ENCODE measurements around the gene LCOR.

The LCOR gene

DNA sequence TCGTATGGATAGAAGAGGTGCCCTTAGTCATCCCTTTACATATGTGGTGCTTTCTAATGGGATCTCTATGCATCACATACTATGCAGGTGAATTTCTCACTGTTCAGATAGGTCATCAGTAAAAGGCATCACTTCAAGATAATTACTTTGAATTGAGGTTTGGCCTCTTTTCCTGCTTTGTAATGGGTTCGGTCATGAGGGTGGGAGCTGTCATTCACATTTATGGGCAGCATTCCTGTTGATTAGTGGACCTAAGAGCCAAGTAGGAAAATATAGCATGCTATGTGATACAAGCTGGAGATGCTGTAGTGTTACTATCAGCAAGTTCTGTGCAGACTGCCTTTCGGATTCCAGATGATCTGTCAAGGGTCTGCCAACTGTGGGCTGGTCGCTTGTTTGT is 156.3 kb downstream of the LCOR start:
- DNase-seq: no peak

DNA sequence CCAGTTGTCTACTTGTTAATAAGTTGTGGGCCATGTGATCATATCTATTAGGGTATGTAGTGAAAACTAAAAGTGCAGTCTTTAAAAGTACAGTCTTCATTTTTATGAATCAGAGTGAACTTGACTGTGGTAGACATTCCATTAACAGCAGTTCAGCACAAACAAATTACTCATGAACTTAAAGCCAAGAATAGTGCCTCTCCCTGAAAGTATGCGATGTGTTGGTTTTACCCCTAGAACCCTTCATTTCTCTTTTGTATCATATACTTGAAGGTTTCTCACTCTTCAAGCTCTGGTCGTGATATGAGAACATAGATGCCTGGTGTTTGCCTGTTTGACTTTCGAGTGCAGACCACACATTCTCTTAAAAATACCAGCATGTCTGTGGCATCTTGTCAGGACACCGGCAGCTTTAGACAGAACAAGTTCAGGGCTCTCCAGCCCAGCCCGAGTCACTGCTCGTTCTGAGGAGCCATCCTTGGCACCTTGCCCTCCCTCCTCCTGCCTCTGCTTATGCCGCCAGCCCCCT is 159.3 kb downstream of the LCOR start:
- no peak for DNase-seq

DNA sequence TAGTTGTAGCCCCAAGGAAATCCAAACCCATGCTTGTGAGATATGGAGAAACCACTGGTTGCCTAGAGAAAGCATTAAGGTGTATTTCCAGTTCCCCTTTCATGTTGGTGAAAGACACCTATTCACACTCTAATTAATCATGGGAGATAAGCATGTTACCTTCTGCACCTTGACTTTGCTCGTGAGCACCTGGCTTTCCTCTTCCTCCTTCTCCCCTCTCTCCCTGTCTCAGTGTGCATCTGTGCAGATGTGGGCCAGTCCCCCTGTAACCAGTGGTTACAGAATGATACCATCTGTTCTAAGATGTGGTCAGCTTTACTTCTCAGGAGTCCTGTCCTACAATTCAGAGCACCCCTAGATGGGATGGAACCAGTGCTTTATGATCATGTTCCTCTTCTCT is 160.6 kb downstream of the LCOR start:
- no peak for DNase-seq

DNA sequence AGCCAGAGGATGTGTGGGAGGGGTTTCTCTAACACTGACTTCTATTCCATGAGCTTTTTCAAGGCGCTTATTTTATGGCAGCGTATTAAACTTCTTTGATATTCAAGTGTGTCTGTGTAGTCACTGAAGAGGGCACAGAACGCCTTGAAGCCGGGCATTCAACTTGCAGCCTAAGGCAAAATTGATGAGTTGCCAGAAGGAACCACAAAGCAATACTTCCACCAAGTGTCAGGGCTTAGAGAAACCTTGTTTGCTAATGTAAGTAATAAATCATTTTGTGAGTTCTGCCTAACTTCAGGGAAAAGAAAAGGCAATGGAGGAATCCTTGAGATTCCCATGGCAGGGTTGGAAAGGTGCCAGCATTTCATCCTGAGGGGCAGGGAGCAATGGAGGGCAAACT is 163.8 kb downstream of the LCOR start:
- DNase-seq: no peak

DNA sequence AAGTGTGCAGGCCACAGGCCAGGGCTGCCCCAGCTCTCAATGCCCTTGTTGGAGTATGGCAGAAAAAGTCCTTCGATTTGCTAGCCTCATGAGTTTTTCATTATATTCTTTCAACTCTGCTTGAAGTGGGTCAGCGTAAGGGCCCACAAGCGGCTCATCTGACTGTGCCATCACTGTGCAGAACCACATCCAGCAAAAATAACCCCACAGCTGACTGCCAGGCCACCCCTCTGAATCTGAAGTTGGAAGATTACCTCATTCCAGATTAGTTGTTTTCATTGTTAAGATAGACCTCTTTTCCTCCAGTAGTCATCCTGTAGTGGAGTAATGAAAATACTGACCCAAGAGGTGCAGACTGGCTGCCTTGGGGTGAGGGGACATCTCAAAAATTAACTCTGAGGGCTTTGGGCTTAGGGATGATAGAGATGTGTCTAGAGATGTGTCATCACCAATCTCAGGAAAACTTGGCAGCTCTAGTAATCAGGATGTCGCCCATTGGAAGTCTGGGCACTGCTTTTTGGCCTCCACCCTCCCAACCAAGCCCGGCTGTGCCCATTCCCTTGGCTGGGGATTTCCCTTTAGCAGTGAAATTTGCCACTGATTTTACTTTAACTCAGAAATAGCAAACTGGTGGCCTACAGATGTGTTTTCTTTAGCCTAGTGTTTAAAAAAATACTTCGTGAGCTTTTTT is 164.3 kb downstream of the LCOR start:
- no peak for DNase-seq

DNA sequence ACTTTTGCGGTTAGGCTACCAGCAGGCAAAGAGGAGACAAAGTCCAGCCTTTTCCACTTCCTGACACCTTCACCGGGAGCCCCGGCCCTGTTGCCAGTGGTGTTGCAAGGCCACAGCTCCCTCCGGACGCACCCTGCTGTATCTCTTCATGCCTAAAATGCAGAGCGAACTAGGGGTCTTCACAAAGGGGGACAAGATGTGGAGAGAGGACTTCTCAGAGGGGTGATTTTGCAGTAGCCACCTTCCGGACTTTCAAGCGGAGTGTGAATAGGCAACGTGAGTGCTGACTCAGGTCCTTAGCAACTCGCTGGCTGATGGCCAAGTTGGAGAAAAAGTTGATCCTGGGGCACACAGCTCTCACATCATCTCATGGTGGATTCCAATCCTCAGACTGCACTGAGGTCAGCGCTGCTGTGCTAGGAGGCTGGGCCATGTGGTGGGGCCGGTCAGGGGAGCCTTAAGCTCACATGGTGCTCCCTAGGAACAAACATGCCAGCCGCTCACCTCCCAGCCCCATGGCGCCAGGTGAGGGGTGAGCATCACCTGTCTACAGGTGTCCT is 166.3 kb downstream of the LCOR start:
- DNase-seq: no peak

DNA sequence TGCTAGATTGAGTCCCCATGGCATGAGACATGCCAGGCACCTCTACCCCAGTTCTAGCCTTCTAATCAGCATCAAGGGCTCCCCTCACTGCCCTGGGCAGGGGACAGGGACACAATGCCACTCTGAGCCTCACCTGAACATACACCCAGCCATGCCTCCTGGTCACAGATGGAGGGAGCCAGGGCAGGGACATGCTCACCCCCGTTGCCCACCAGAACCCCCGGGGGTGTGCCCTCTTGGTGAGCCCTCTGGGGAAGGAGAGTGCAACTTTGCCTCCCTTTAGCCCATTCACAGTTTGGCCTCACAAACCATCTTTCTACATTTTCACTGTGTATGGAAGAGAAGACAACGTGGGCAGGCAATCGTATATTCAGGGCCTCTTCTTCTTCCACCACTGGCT is 167.2 kb downstream of the LCOR start:
- no peak for DNase-seq

DNA sequence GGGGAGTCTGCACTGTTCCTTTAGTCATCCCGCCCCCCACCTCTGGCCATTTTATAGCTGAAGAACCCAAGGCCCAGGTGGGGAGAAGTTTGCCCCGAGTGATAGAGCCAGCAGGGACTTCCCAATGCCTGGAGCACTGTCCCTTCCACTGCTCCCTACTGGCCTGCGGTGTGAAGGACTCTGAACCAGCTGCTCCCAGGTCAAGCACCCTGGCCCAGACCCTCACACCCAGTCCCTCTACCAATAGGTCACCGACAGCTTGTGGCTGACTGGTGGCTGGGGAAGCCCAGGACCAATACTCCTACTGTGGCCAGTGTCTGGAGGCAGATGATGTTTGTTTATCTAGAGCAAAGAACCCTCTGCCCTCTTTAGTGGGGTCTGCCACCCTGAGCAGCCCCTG is 167.9 kb downstream of the LCOR start:
- no peak for DNase-seq

DNA sequence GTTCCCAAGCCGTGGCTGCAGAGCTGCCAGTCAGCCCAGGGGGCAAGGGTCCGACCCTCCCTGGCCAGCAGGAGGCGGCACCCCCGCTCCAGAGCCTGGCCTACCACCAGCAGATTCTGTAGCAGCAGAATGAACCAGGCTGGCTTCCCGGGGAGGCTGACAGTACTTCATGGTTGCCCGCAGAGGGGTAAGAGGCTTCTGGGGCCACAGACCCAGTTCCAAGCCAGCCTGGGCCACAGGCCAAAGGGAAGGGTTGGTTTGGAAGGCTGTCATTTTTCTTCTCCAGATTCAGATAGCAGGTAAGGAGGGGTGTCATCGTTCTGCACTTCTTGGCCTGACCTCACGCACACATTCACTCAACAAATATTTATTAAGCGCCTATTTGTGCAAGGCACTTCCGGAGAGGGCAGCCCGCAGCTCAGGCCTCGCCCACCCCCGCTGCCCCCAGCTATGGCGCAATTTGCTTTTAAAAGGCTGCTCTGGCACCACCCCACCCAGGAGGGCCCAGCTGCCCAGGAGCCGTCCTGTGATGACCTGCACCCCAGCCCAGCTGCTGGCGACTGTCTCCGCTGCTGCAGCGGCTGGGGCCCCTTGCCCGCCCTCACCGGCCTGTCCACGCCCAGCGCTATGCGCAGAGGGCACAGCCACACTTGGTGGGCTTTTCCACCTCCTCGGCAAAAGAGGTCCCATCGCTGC is 168.5 kb downstream of the LCOR start:
- no peak for DNase-seq

DNA sequence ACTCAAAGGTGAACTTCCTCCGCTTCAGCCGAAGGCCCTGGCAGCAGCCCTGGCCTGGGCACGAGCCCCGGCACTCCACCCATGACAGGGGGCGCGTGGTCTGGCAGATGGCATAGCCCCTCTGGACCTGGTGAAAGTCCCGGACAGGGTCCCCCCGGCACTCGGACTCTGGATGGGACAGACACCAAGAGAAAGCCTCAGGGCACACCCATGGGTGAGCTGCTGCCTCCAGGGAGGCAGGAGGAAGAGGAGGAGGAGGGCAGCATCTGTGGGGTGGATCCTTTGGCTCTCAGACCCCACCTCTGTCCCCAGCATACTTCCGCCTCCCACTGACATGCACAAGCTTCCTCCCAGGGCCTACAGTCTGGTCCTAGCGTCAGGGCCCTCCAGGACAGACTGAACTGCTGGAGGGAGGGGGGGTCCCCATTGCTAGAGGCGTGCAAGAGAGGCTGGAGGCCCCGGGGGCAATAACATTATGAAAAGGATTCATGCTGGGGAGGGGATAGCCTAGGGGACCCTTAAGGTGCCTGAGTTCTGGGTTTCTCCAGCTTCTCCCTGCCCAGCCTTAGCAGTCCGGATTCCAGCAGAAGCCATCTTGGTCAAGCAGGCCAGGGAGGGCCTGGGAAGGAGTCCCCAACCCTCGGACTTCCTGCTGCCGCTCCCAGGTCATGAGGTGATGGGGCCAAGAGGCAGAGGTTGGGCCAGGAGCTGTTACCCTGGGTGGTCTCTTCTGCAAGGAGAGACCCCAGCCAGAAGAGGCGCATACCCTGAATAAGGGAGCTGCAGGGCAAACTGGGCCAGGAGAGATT is 169.3 kb downstream of the LCOR start:
- no peak for DNase-seq

DNA sequence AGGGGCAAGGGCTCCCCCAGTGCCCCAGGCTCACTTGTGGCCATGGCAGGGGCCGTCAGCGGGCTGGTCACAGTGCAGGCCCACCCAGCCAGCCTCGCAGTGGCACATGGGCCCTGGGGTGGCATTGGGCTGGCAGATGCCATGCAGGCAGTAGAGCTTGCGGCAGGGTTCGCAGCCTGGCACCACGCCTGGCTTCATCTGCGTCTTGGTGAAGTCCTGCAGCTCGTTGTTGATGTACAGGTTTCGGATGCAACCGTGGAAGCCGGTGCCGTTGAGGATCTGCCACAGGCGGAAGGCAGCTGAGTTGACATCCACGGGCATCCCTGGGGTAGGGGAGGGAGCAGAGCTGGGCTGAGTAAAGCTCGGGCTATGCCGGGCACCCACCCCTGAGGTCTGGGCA is 170.6 kb downstream of the LCOR start:
- DNase-seq: no peak

DNA sequence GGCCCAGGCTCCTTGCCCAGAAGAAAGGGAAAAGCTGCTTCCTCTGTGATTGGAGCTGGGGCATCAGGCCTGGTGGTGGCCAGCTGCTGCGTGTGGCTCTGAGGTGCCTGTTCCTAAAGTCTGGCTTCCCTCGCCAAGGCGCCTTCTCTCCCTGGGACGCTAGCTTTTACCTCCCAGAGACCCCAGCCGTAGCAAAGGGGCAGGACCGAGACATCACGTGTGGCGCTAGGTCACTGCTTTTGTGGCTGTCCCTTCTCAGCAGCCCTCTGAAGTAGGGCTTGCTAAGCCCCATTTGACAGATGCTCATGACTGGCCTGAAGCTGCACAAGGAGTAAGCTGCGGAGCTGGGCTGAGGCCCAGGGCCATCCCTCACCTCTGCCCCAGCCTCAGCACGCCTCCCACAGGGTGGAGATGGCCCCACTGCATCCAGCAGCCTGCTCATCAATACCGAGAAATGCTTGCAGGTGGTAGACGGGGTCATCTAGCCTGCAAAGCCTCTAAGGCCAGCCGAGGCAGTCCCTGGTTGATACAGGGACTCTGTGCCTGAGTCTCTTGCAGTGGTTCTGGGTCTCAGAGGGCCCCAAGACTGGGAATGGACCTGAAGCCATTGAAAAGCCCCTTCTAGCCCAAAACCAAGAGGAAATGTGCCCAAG is 171.2 kb downstream of the LCOR start:
- no peak for DNase-seq

DNA sequence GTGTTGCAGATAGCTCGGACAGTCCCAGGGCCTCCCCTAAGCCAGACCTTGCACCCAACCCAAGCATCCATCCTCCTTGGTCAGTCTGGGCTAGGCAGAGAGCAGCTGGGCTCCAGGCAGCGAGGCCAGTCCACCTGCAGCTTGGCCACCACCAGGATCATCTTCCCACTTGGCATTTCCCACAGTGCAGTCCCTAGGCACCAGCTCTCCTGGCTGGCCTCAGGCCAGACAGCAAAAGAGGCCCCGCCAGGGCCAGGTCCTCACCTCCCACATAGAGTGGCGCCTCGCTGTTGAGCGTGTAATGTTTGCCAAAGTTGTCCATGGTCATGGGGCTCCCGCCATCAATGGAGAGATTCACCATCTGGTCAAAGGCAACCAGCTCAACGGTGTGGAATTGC is 171.7 kb downstream of the LCOR start:
- no peak for DNase-seq

DNA sequence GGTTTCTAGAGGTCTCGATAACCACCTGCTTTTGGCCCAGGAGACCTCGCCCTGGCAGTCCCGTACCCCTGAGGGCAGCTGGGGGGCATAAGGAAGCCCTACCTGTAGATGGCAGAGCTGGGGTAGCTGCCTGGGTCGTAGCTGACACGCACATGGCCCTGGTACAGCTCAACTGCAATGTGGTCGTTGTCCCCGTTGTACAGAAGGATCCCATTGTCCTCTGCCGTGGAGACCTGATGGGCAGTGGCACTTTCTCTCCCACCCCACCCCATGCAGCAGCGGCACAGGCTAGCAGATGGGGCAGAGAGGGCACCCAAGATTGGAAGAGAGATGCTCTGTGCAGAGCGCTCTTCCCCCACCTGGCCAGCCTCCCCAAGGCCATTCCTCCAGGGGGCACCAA is 172.5 kb downstream of the LCOR start:
- no peak for DNase-seq

DNA sequence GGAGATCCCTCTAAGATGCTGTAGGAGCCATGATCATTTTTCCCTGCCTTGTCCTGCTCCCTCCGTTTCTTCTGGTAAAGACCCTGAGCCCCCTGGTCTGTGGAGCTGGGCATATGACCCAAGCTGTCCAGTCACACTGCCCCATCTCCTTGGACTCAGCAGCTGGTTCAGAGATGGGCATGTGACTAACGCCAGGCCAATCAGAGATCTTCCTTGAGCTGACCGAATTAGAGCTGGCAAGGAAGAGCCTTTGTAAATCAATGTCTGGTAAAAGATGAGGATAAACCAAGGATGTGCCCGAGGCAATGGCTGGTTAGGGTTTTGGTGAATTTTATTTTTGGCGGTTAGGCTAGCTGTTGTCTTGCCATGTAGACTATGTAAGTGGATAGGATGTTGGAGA is 173.3 kb downstream of the LCOR start:
- DNase-seq: no peak

DNA sequence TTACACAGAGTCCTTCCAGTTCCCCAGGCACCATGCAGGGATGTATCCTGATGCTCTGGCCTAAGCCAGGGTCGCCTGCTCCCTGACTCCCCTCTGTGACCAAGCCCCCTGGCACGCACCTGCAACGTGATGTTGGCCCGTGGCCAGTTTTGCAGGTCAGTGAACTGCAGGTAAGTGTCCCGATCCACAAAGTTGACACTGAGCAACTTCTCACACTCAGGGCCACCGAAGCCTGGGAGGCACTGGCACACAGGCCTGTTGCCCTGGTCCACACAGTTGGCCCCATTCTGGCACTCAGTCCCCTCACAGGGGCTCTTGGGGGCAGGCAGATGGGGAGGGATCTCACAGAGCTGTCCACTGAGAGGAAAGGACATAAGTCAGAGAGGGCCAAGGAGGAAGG is 174.3 kb downstream of the LCOR start:
- no peak for DNase-seq

DNA sequence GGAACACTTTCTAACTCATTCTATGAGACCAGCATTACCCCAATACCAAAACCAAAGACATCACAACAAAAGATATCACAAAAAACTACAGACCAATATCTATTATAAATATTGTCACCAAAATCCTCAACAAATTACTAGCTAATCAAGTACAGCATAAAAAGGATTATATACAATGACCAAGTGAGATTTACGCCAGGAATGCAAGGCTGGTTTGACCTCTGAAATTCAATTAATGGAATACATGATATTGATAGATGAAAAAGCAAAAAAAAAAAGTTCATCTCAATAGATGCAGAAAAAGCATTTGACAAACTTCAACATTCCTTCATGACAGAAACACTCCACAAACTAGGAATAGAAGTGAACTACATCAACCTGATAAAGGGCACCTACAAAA is 175.3 kb downstream of the LCOR start:
- DNase-seq: no peak

DNA sequence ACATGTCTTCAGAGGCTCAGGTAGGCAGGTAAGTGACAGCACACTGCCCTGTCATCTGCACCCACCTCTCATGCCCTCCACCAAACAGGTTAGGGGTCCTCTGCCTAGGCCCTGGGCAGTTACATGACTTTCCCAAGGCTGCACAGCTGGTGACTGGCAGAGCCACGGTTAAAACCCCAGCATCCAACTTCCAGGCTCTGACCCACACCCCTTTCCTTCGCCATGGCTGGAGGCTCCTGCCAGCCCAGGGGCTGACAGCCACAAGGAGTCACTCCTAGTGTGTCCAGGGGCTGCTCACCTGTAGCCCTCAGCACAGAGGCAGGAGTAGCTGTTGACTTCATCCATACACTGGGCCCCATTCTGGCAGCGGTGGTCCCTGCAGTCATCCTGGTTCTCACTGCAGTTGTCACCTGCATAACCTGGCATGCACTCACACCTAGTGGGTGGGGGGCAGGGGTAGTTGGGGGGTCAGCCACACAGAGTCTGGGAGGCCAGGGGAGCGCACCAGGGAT is 178.7 kb downstream of the LCOR start:
- no peak for DNase-seq

DNA sequence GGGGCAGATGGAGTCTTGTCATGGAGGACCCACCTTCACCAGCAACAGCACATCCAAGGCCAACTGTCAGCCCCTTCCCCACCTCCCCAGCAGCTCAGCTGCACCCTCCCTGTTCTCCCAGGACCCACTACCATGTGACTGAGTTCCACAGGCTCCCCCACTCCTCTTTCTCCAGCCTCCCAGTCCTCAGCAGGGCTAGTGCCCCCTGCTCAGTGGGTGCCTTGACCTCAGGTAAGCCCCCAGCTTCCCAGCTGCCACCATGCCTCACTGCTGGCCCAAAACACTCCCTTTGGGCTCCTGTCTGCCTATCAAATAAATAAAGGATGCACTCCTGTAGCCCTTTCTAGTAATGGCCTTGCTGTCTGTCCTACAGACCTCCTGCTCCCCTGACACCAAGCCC is 179.3 kb downstream of the LCOR start:
- no peak for DNase-seq

DNA sequence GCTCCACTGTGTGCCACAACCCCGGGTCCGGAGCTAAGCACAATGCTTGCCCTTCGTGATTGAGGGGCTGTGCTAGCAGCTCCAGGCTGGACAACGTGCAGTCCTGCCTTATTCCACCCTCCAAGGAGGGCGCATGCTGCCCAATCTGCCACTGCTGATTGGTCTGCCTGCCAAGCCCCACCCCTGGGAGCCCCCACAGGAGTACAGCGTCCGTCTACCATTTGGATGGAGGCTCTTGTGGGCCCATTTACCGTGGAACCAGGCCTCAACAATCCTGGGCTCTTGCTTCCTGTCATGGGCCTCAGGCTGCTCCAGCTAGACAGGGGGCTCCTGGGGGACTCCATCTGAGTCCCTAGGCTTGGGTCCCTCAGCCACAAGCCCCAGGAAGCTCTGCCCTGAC is 180.4 kb downstream of the LCOR start:
- no peak for DNase-seq

DNA sequence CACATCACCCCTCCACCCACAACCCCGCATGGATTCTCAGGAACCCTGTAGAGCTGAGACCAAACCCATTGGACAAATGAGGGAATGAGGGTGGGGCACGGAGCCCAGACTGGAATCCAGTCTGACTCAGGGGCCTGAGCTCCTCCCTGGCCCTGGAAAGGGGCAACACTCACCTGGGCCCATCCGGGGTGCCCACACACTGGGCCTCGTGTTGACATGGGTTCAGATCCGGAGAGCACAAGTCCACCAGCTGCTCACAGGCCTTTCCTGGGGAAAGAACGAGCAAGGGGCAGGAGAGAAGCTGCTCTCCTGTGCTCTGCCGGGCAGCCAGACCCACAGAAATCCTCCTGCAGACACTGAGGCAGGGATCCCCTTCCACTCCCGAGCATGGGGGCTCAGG is 181.5 kb downstream of the LCOR start:
- DNase-seq: no peak

DNA sequence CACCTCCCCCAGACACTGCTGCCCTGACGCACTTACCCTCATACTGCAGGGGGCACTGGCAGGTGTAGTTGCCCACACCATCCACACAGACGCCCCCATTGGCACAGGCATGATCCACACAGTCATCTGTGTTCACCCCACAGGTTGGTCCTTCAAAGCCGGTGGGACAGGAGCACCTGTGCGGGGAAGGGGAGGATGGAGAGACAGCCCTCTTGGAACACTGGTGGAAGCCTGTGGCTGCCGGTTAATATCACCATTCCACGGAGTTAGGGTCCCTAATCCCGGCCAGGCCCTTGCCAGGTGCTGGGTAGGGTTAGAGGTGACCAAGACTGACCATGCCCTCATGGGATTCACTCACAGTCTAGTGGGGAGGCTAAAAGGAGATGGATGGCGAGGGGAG is 181.9 kb downstream of the LCOR start:
- no peak for DNase-seq

DNA sequence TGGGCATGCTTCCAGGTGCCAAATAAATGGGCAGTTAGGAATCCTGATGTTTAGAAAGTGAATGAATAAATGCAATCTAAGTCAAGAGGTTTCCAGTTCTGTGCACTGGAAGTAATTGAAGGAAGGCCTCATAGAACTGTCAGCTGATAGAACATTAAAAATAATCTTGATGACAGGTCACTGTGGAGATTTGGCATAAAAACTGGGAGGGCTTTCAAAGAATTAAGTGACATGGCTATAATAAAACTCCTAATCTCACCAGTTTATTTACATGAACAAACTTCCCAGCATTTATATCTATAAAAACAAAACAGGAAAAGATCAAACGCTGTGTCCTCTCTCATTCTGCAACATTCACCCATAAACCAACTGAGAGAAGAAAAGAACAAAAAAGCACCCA is 183.1 kb downstream of the LCOR start:
- no peak for DNase-seq
